Measurements from ENCODE around the gene ADGRL1. TPM values are rescaled to one million over a fixed set of nuclear protein-coding genes. Genes with fewer than 3 reads are reported as not detected.
"Not testable (repeated sequence)": the region's sequence is repeated elsewhere in the genome, so short reads cannot be mapped to it uniquely, and the experiment has no call there.

Gene ADGRL1
- 10 to 100 TPM in 1 of 2 experiments, 1 to 10 TPM in 1; 8.4 to 10.9 TPM for total RNA-seq

DNA sequence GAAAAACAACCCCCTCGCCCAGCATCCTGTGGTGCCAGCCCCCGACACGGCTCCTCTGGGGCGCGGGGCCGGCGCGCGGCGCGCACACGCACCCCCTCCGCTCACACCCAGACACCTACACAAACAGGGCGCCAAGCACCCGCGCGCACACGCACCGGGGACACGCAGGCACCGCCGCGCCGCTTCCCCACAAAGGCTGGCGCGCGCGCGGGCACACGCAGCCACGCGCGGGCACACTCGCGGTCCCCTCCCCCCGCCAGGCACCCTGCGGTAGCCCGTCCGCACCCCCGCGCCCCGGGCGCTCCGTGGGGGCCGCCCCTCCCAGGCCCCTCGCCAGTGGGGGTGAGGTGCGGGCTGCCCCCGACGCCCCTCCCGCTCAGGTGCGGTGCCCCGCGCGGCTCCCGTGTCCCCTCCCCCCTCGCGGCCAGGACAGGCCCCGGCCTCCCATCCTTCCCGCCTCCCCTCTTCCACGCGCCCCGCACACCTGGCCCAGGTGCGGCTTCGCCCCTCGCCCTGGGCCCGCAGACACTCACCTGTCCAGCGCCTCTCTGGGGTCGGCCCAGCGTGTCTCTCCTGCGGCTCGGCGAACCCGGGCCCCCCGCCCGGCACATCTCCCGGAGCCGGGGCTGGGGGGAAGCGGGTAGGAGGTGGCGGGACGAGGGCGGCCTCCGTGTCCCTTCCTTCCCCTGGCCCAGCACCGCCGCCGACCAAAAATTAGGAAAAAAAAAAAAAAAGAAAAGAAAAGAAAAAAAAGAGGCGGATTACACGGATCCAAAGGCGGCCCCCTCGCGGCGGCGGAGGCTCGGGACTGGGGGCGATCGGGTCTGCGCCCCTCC, at the start of gene ADGRL1:
Gene ADGRL1 (minus strand): TSS at position 718 of the 836 bp plus-strand sequence. CDS start 22,567 bp downstream, outside the sequence.
- Mint-ChIP-seq H3K4me1 (ENCODE audit: low read depth) (peaks cover 40% of the 10 kb centered on the region), H3K27ac (peak within 1 kb of the TSS; percentile 39), H3K4me3 (peak within 1 kb of the TSS; percentile 81), H3K27me3 (peaks cover 14% of the 10 kb centered on the region)
- POLR2A ChIA-PET = interaction anchor here (0.6 to 0.9 kb wide), 3 partner anchors 170 to 1237 kb away, joined by 3 to 4 read pairs (median 3); partner anchors contain the start of gene ADGRE5
- H3K36me3 Mint-ChIP-seq; H3K9me3 Mint-ChIP-seq; DNase-seq; intact Hi-C loops (cut with micrococcal nuclease); CTCF ChIA-PET: not testable (repeated sequence)

GRCh38 chr19:14255316-14255715, 49.3 kb upstream of the ADGRL1 start:
- H3K36me3 Mint-ChIP-seq; H3K9me3 Mint-ChIP-seq; CTCF ChIA-PET; H3K27me3 Mint-ChIP-seq; POLR2A ChIA-PET; DNase-seq; H3K4me3 Mint-ChIP-seq; H3K4me1 Mint-ChIP-seq (ENCODE audit: low read depth); intact Hi-C loops (cut with micrococcal nuclease); H3K27ac Mint-ChIP-seq: not testable (repeated sequence)

DNA sequence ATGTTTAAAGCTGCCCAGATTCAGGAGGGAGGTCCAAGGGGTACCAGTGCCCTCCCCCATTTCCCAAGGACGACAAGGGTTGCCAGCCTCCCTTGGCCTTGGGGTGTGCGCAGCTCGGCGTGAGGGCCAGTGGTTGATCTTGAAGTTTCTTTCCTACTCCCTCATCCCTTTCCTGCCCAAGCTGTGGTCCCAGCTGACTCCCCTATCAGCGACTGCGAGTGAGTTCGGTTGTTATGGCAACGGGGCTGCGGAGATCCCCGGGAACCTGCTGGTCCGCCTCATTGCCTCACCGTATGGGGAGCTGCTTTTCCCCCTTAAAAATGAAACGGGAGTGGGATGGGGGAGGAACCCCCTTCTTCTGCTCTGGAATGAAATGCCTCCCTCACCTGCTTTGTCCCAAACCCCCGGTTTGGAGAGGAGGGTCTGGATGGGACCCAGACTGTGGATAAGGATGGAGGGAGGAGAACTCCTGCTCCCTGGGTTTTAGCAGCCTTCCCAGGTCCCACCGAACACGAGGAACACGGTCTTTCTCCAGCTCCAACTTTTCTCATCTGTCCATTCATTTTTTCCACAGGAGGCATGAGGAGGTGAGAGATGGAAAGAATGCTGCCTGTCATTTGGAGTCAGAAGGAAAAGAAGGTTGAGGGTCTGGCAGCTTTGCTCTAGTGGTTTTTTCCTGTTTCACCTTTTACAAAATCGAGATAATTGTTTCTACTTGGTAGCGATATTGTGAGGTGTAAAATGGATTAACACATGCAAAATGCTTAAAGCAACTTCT, 48.0 kb upstream of the ADGRL1 start:
- H3K9me3 Mint-ChIP-seq; CTCF ChIA-PET; H3K4me1 Mint-ChIP-seq (ENCODE audit: low read depth); H3K27ac Mint-ChIP-seq; H3K4me3 Mint-ChIP-seq; H3K27me3 Mint-ChIP-seq; POLR2A ChIA-PET; H3K36me3 Mint-ChIP-seq; intact Hi-C loops (cut with micrococcal nuclease): not testable (repeated sequence)
- DNase-seq = peak; percentile 31

DNA sequence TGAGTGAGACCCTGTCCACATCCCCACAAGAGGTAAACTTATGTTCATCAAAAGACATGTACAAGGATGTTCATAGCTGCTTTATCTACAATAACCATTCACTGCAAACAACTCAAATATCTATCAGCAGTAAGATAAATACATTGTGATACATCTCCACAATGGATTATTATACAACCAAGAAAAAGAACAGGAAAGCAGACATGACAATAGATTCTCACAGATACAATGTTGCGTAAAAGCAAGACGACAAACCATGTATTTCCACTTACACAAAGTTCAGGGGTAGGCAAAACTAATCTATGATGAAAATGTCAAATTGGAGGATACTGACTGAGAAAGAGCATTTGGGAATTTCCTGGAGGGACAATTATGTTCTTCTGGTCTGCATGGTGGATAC, 46.2 kb upstream of the ADGRL1 start:
- H3K4me1 Mint-ChIP-seq (ENCODE audit: low read depth); H3K9me3 Mint-ChIP-seq; H3K36me3 Mint-ChIP-seq; intact Hi-C loops (cut with micrococcal nuclease); DNase-seq; H3K27ac Mint-ChIP-seq; POLR2A ChIA-PET; H3K27me3 Mint-ChIP-seq; H3K4me3 Mint-ChIP-seq; CTCF ChIA-PET: not testable (repeated sequence)

DNA sequence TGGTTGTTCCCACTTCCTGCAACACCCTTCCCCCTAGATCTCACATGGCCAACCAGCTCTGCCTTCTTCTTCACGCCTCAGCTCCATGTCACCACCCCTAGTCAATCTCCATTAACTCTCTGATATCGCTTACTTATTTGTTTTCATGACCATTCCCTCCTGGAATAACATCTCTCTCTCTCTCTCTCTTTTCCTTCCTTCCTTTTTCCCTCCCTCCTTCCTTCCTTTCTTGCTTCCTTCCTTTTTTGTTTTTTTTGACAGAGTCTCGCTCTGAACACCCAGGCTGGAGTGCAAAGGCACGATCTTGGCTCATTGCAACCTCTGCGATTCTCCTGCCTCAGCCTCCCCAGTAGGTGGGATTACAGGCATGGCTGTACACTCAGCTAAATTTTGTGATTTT, 44.9 kb upstream of the ADGRL1 start:
- Mint-ChIP-seq H3K4me3 (no peak overlapping the region), H3K9me3 (no peaks in the 10 kb centered on the region), H3K36me3 (no peaks in the 10 kb centered on the region), H3K27ac (no peak overlapping the region), H3K27me3 (no peaks in the 10 kb centered on the region), H3K4me1 (ENCODE audit: low read depth) (peaks cover 4% of the 10 kb centered on the region)
- CTCF ChIA-PET = no interaction called here
- intact Hi-C loops (cut with micrococcal nuclease) = no loop called here
- DNase-seq = no peak
- POLR2A ChIA-PET = interaction anchor here (0.6 kb wide), 1 partner anchor 135 kb away, joined by 4 read pairs; no protein-coding TSS in a partner anchor

DNA sequence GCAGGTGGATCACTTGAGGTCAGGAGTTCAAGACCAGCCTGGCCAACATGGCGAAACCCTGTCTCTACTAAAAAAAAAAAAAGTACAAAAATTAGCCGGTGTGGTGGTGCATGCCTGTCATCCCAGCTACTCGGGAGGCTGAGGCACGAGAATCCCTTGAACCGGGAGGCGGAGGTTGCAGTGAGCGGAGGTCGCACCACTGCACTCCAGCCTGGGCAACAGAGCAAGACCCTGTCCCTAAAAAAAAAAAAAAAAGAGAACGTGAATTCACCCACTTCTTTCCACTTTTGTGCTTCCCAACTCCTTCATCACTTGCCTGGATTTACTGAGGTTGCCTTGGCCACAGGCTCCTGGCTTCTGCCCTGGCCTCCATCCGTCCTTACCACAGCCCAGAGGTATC, 44.3 kb upstream of the ADGRL1 start:
- intact Hi-C loops (cut with micrococcal nuclease); H3K27me3 Mint-ChIP-seq; DNase-seq; H3K4me3 Mint-ChIP-seq; H3K36me3 Mint-ChIP-seq; CTCF ChIA-PET; H3K9me3 Mint-ChIP-seq; H3K4me1 Mint-ChIP-seq (ENCODE audit: low read depth); H3K27ac Mint-ChIP-seq: not testable (repeated sequence)
- POLR2A ChIA-PET = interaction anchor here (0.6 kb wide), 1 partner anchor 136 kb away, joined by 4 read pairs; no protein-coding TSS in a partner anchor

- intact Hi-C loops (cut with micrococcal nuclease) = loop anchor here (1.0 kb wide), 1 partner anchor 29 kb away; no protein-coding TSS in a partner anchor
- H3K27me3 Mint-ChIP-seq; DNase-seq; H3K27ac Mint-ChIP-seq; H3K36me3 Mint-ChIP-seq; H3K4me1 Mint-ChIP-seq (ENCODE audit: low read depth); H3K9me3 Mint-ChIP-seq; CTCF ChIA-PET; POLR2A ChIA-PET: not testable (repeated sequence)
- H3K4me3 Mint-ChIP-seq = peak overlapping the region; percentile 26
Measured at GRCh38 chr19:14249891-14250290, 43.9 kb upstream of the ADGRL1 start.

GRCh38 chr19:14249012-14249754, 43.2 kb upstream of the ADGRL1 start:
- intact Hi-C loops (cut with micrococcal nuclease) = loop anchor here (1.0 kb wide), 1 partner anchor 28 kb away; no protein-coding TSS in a partner anchor
- POLR2A ChIA-PET = not testable (repeated sequence)
- peak; percentile 35 for DNase-seq

DNA sequence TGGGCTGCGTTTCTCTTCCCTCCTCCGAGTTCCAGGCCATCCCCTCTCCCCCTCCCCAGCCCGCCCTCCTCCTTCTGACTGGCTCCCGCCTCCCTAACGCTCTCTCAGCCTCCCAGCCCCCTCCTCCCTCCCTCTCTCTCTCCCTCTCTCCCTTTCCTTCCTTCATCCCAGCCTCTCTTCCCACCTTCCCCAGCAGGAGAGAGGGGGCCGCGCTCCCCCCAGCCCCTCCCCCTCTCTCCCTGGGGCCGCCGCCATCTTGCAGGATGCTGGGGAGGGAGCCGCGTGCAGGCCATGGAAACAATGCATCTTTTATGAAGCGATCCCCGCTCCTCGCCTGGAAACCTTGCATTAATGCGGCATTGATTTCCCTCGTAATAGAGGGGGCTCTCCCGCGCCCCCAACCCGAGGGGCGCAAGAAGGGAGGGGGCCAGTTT, 42.6 kb upstream of the ADGRL1 start:
- intact Hi-C loops (cut with micrococcal nuclease) = loop anchor here (1.0 kb wide), 1 partner anchor 27 kb away; no protein-coding TSS in a partner anchor
- Mint-ChIP-seq H3K4me1 (ENCODE audit: low read depth) (peaks cover 4% of the 10 kb centered on the region), H3K4me3 (peak overlapping the region; percentile 50), H3K27me3 (no peaks in the 10 kb centered on the region), H3K27ac (peak overlapping the region; percentile 66), H3K9me3 (no peaks in the 10 kb centered on the region), H3K36me3 (no peaks in the 10 kb centered on the region)
- ChIA-PET CTCF (no interaction called here), POLR2A (no interaction called here)
- DNase-seq = peak; percentile 57

More at GRCh38 chr19:14249012-14249754, 43.2 kb upstream of the ADGRL1 start:
- H3K4me1 Mint-ChIP-seq (ENCODE audit: low read depth); CTCF ChIA-PET; H3K36me3 Mint-ChIP-seq; H3K9me3 Mint-ChIP-seq; H3K27me3 Mint-ChIP-seq: not testable (repeated sequence)
- Mint-ChIP-seq H3K4me3 (peak overlapping the region; percentile 50), H3K27ac (peak overlapping the region; percentile 45)

DNA sequence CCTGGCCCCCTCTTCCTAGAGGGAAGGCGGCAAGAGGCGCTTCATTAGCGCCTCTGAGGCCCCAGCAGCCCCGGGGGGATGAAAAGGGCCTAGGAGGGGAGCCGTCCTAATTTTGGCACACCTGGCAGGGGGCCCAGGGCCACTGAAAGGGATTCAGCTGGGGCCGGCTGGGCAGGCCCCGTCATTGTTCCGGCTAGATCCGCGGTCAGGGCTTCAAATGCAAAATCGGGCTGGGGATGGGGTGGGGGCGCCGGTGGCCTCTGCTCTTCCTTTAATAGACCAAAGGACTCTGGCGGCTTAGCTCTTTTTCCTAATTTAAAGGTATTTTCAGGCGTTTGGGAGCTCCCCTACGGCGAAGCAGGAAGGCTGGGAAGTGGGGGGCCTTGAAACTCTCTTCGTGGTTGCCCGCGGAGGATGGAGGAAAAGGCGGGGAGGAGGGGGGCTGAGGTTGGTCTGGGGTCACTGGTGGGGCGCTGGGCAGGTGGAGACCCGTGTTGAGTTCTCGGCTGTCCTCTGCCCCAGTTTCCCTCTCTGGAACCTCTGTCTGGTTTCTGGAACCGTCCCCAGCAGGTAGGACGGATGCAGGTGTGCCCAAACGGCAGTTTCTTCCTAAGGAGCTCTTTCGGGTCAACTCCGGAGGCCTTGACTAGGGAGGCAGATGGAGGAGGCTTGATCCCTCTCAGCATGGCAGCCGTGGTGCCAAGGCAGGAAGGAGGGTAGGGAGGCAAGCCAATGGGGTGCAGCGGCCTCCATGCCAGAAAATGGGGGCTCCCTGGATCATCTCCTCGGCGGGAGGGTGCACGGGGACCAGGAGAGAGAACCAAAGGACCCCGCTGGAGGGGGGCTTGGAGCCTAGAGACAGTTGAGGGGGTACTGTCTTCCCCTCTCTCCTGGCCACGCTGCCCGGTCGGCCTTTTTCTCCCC, 41.8 kb upstream of the ADGRL1 start:
- intact Hi-C loops (cut with micrococcal nuclease) = not testable (repeated sequence)
- H3K27ac Mint-ChIP-seq = peak overlapping the region; percentile 67
- POLR2A ChIA-PET = interaction anchor here (0.6 kb wide), 1 partner anchor 1909 kb away, joined by 4 read pairs; no protein-coding TSS in a partner anchor

DNA sequence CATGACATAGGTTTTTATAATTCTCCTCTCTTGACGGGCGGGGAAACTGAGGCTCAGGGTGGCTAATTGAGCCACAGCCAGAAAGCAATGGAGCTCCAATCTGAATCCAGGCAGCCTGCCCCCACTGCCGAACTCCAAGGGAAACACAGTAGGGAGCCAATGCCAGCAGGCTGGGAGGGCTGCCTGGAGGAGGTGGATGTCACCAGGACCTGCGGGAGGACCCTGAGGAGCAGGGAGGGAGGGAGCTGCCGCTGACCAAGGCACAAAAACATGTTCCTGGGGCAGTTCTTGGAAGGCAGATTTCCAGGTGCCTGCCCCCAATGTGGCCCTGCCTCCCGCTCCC, 41.2 kb upstream of the ADGRL1 start:
- intact Hi-C loops (cut with micrococcal nuclease); DNase-seq; H3K9me3 Mint-ChIP-seq; H3K27ac Mint-ChIP-seq; H3K27me3 Mint-ChIP-seq; H3K36me3 Mint-ChIP-seq; H3K4me1 Mint-ChIP-seq (ENCODE audit: low read depth); CTCF ChIA-PET; H3K4me3 Mint-ChIP-seq: not testable (repeated sequence)
- POLR2A ChIA-PET = interaction anchor here (0.6 kb wide), 1 partner anchor 1909 kb away, joined by 4 read pairs; no protein-coding TSS in a partner anchor

More for the DNA sequence above, 41.8 kb upstream of the ADGRL1 start:
- peak; percentile 22 for DNase-seq
- peak overlapping the region; percentile 62 for H3K4me3 Mint-ChIP-seq
- H3K36me3 Mint-ChIP-seq; CTCF ChIA-PET; H3K4me1 Mint-ChIP-seq (ENCODE audit: low read depth); H3K27me3 Mint-ChIP-seq; H3K9me3 Mint-ChIP-seq: not testable (repeated sequence)
